Vagina (tissue), 2 donors: ENCODE data around the gene CPLX3.

Experiments used
- POLR2A ChIP-seq, 2 donors: fragments of 450-650 bp; IDR thresholded peaks; one replicate each; pipeline ENCODE4 v1.6.1; 2017; ENCODE audit warnings: antibody characterized with exemption in 2 of 2, mild to moderate bottlenecking in 2 of 2, moderate library complexity in 2 of 2
- TF ChIP-seq, protein P1 (sequence below), 3 experiments: fragments of 450-650 bp in 2 of 3; fragments of 200-600 bp in 1 of 3; sonication (generic) in 1 of 3; IDR thresholded peaks; one replicate each; pipeline ENCODE4 v1.5.1; 2017 to 2019; ENCODE audit warnings: antibody characterized with exemption in 3 of 3, mild to moderate bottlenecking in 2 of 3, moderate library complexity in 2 of 3

DNA sequence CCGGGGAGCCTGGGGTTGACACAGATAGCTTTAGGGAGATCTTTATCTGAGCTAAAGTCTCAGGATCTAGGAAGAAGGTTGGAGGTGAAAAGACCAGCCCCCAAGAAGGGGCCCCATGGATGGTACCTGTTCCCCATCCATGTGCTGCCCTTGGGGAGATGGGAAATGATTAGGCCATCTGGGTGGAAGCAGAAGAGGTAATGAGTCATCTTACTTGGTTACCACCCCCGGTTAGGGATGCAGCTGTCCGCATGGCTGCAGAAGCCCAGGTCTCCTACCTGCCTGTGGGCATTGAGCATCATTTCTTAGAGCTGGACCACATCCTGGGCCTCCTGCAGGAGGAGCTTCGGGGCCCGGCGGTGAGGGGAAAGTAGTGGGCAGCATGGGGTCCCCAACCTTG is 3.1 kb upstream of the CPLX3 start:
- TF ChIP-seq, protein P1, sequence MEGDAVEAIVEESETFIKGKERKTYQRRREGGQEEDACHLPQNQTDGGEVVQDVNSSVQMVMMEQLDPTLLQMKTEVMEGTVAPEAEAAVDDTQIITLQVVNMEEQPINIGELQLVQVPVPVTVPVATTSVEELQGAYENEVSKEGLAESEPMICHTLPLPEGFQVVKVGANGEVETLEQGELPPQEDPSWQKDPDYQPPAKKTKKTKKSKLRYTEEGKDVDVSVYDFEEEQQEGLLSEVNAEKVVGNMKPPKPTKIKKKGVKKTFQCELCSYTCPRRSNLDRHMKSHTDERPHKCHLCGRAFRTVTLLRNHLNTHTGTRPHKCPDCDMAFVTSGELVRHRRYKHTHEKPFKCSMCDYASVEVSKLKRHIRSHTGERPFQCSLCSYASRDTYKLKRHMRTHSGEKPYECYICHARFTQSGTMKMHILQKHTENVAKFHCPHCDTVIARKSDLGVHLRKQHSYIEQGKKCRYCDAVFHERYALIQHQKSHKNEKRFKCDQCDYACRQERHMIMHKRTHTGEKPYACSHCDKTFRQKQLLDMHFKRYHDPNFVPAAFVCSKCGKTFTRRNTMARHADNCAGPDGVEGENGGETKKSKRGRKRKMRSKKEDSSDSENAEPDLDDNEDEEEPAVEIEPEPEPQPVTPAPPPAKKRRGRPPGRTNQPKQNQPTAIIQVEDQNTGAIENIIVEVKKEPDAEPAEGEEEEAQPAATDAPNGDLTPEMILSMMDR (IDR thresholded peaks at IDR 0.05): no peak
- no peak for TF ChIP-seq POLR2A (IDR thresholded peaks at IDR 0.05)
